ENCODE data around the gene NTM.

GRCh38 chr11:132008226-132008625 is 637.8 kb downstream of the NTM start:
- TF ChIP-seq POLR2A (IDR thresholded peaks at IDR 0.05; ENCODE audit: low read depth, low read length), result no peak
- TF ChIP-seq POLR2AphosphoS5 (IDR thresholded peaks at IDR 0.05; ENCODE audit: low read depth, low read length), result no peak

All from GM12892 (cell line).